Sigmoid colon (tissue), 7 donors: ENCODE results near the gene CEP170. TPM values are rescaled to one million over a fixed set of nuclear protein-coding genes. Genes with fewer than 3 reads are reported as not detected.
"Not testable (repeated sequence)": the region's sequence is repeated elsewhere in the genome, so short reads cannot be mapped to it uniquely, and the experiment has no call there.

Experiments used
- DNase-seq: peaks from one replicate; pipeline ENCODE4 v3.0.0-alpha.2; 2019
- H3K27ac ChIP-seq, 4 donors: fragments of 200-600 bp; sonication (generic); one replicate each; pipeline ENCODE4 v1.5.1; 2016 to 2019; ENCODE audit warnings: mild to moderate bottlenecking in 1 of 4
- H3K27me3 ChIP-seq, 3 donors: fragments of 200-600 bp; sonication (generic); one replicate each; pipeline ENCODE4 v1.5.1; 2019; ENCODE audit warnings: mild to moderate bottlenecking in 1 of 3
- H3K36me3 ChIP-seq, 4 donors: fragments of 200-600 bp; sonication (generic); one replicate each; pipeline ENCODE4 v1.5.1; 2016 to 2019
- H3K4me1 ChIP-seq, 4 donors: fragments of 200-600 bp; sonication (generic); one replicate each; pipeline ENCODE4 v1.5.1; 2017 to 2019
- H3K4me3 ChIP-seq, 4 donors: fragments of 200-600 bp; sonication (generic); one replicate each; pipeline ENCODE4 v1.5.1; 2017 to 2019; ENCODE audit warnings: mild to moderate bottlenecking in 2 of 4, moderate library complexity in 1 of 4
- H3K9me3 ChIP-seq, 4 donors: fragments of 200-600 bp in 3 of 4; sonication (generic) in 3 of 4; one replicate each; pipeline versions ENCODE4 v1.5.1 to v1.6.1; 2013 to 2019
- EP300 ChIP-seq, 4 donors: sonication (generic); formaldehyde crosslinking; IDR thresholded peaks; one replicate each; pipeline ENCODE4 v1.6.1; 2017; ENCODE audit warnings: antibody characterized with exemption in 4 of 4
- POLR2A ChIP-seq, 2 donors: fragments of 450-650 bp; IDR thresholded peaks; one replicate each; pipeline ENCODE4 v1.6.1; 2016; ENCODE audit warnings: antibody characterized with exemption in 2 of 2, mild to moderate bottlenecking in 2 of 2, moderate library complexity in 2 of 2
- POLR2AphosphoS5 ChIP-seq, 4 donors: sonication (generic); formaldehyde crosslinking; IDR thresholded peaks; one replicate each; pipeline ENCODE4 v1.6.1; 2017; ENCODE audit warnings: antibody characterized with exemption in 4 of 4
- WGBS, 2 donors: extraction: QIAGEN DNeasy Blood & Tissue Kit; methylation state at CpG; one replicate each; pipeline ENCODE4 v1.1.7; 2013; 5-methylcytosine and 5-hydroxymethylcytosine counted together
- intact Hi-C: fragments of 100-400 bp; cut with DNase I; formaldehyde crosslinking; loops from one replicate; pipeline ENCODE4 v1.15.1; 2023
- polyA plus RNA-seq, 3 donors: library from polyadenylated mRNA; stranded (reverse); fragments of 200-250 nt; gene quantifications; one replicate each; pipeline ENCODE4 v1.2.3, GENCODE V29; 2013
- total RNA-seq, 4 donors: library from RNA; depleted of rRNA; stranded (reverse); fragments of >200 nt; gene quantifications; one replicate each; pipeline ENCODE4 v1.1.0, GENCODE V29; 2016
- TF ChIP-seq, protein P1 (sequence below), 4 experiments: fragments of 450-650 bp in 3 of 4; fragments of 200-600 bp in 1 of 4; IDR thresholded peaks; one replicate each; pipeline ENCODE4 v1.5.1; 2016 to 2019; ENCODE audit warnings: antibody characterized with exemption in 4 of 4, mild to moderate bottlenecking in 3 of 4, moderate library complexity in 2 of 4
- donor health status: healthy with polysubstance abuse.
- donor health status: Bipolar disorder and iron deficiency.
- donor health status: healthy.

Gene CEP170
- total and polyA plus RNA-seq, 7 donors = 4.6 to 46.3 (median 27.6) TPM

DNA sequence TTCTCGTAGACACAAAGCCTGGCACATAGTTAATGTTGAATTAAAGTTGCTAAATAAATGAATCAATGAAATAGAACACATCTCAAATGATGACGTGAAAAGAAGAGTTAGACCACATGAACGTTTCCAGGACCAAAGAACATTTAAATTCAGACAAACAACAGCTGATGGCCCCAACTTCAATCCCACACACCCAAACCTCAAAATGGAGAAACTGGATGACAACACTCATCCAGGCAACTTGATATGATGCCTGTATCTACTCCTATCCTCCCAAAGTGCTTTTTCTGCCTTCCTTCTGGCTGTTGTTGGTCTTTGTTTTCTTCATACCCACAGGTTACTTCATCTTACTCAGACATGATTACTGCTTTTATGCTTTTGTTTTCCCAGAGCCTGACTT, 71.9 kb downstream of the CEP170 start:
- H3K36me3 ChIP-seq = peaks cover 0 to 12% (median 2%) of the 10 kb centered on the region in 4 donors
- H3K4me1 ChIP-seq, H3K27me3 ChIP-seq, H3K27ac ChIP-seq, H3K4me3 ChIP-seq, intact Hi-C loops, DNase-seq, H3K9me3 ChIP-seq: not testable (repeated sequence)
- 91 to 95% methylated on average over 3 of the region's 3 CpGs for WGBS, 2 donors

DNA sequence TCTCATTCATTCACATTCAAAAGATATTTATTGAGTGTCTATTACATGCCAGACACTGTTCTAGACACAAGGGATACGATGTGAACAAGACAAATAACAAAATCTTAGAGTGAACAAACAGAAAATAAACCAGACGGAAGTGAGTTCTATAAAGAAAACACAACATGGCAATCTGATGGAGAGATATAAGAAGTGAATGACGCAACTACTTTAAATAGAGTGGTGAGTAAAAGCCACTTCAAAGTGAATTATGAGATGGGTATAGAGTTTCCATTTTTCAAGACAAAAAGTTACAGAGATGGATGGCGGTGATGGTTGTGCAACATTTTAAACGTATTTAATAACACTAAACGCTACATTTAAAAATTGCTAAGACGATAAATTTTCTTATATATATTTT, 75.4 kb downstream of the CEP170 start:
- Histone ChIP-seq H3K36me3 (no peaks in the 10 kb centered on the region), H3K9me3 (no peaks in the 10 kb centered on the region), H3K4me3 (no peak overlapping the region), H3K27ac (no peak overlapping the region), H3K4me1 (peaks cover 0 to 12% (median 1%) of the 10 kb centered on the region in 4 donors), H3K27me3 (no peaks in the 10 kb centered on the region)
- TF ChIP-seq EP300 (IDR thresholded peaks at IDR 0.05) (no peak), POLR2A (IDR thresholded peaks at IDR 0.05) (no peak), POLR2AphosphoS5 (IDR thresholded peaks at IDR 0.05) (no peak)
- TF ChIP-seq, protein P1, sequence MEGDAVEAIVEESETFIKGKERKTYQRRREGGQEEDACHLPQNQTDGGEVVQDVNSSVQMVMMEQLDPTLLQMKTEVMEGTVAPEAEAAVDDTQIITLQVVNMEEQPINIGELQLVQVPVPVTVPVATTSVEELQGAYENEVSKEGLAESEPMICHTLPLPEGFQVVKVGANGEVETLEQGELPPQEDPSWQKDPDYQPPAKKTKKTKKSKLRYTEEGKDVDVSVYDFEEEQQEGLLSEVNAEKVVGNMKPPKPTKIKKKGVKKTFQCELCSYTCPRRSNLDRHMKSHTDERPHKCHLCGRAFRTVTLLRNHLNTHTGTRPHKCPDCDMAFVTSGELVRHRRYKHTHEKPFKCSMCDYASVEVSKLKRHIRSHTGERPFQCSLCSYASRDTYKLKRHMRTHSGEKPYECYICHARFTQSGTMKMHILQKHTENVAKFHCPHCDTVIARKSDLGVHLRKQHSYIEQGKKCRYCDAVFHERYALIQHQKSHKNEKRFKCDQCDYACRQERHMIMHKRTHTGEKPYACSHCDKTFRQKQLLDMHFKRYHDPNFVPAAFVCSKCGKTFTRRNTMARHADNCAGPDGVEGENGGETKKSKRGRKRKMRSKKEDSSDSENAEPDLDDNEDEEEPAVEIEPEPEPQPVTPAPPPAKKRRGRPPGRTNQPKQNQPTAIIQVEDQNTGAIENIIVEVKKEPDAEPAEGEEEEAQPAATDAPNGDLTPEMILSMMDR (IDR thresholded peaks at IDR 0.05) = no peak
- WGBS, 2 donors = 74 to 79% methylated on average over 7 of the region's 7 CpGs
- intact Hi-C loops = no loop called here
- no peak for DNase-seq

DNA sequence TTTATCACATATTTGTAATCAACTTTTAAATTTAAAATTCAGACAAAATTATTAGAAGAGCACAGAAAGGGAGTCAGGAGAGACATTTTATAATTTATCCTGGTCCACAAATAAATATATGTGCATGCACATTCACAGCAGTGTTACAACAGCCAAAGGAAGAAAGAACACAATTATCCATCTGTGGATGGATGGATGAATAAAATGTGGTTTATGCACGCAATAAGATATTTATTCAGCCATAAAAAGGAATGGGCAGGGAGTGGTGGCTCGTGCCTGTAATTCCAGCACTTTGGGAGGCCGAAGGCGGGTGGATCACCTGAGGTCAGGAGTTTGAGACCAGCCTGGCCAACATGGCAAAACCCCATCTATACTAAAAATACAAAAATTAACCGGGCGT, 77.3 kb downstream of the CEP170 start:
- 82 to 89% methylated on average over 6 of the region's 6 CpGs for WGBS, 2 donors

DNA sequence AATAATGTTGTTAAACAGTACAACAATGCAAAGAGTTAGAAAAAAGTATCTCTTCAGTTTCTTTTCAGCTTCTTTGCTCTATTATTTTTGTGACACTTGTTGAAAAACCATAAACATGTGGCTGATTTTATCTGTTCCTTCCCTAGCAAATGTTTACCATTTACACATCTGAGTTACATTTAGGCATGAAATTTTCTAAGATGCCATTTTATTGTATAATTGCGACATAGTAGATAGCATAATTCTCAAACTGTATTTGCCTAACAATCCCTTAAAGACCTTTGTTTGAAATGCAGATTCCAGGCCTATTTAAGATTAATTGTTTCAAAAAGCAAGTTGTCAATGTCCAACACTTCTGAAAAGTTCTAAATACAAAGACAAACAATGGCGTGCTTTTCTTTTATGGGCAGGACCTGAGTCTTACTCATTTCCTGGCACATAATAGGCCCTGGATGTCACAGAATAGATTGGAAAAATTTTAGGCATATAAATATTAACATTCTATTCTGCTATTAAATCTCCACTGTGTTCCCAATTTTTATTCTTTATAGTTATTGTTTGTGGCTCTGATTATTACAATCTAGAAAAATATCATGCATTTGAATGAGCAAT, 81.2 kb downstream of the CEP170 start:
- WGBS, 2 donors = 77 to 83% methylated on average over 2 of the region's 2 CpGs

More for the DNA sequence above, 77.3 kb downstream of the CEP170 start:
- H3K27ac ChIP-seq, DNase-seq, H3K9me3 ChIP-seq, H3K36me3 ChIP-seq, intact Hi-C loops, H3K4me3 ChIP-seq, H3K27me3 ChIP-seq: not testable (repeated sequence)
- peaks cover 0 to 12% (median 1%) of the 10 kb centered on the region in 4 donors for H3K4me1 ChIP-seq

DNA sequence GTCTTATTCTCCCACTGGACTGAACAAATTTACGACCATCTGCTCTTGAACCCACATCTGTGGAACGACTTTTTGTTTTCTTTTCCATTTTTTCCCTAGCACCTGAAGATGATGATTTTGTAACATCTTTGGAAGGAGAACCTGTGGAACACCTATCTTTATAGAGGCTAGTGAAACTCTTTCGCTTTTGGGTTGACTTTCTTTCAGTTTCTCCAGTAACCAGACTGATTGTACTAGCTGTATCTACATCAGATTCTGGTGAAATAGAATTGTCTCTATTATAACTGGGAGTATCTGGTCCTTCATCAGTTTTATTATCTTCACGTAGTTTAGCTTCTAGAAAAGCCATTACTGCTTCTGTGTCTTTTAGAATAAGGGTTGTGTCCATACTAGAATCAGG, 90.2 kb downstream of the CEP170 start:
- intact Hi-C loops, H3K36me3 ChIP-seq, H3K9me3 ChIP-seq, H3K4me1 ChIP-seq, H3K4me3 ChIP-seq, H3K27me3 ChIP-seq, DNase-seq, H3K27ac ChIP-seq: not testable (repeated sequence)
- WGBS, 2 donors = 81 to 92% methylated on average over 3 of the region's 4 CpGs

More for the DNA sequence above, 81.2 kb downstream of the CEP170 start:
- H3K4me1 ChIP-seq = peaks cover 0 to 12% (median 1%) of the 10 kb centered on the region in 4 donors
- H3K4me3 ChIP-seq, H3K36me3 ChIP-seq, H3K27ac ChIP-seq, H3K27me3 ChIP-seq, DNase-seq, intact Hi-C loops, H3K9me3 ChIP-seq: not testable (repeated sequence)

DNA sequence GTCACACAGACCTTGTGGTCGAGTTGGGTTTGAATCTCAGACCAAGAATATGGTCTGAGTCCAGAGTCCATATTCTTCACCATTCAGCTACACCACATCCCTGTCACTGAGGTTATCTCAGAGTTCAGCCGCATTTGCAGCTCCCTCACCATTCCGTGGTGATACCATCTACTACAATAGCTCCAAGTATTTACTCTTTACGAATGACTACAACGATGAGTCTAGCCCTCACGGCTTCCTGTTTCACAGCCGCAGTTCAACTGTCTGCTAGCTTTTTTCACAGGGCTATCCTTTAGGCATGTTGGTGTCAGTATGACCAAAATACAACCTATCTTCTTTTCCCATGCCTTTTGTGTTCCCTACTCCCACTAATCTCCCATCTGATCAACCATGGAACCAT, 104.2 kb downstream of the CEP170 start:
- H3K4me3 ChIP-seq, H3K4me1 ChIP-seq, intact Hi-C loops, H3K36me3 ChIP-seq, DNase-seq, H3K27ac ChIP-seq, H3K9me3 ChIP-seq, H3K27me3 ChIP-seq: not testable (repeated sequence)
- WGBS, 2 donors = 88 to 93% methylated on average over 7 of the region's 7 CpGs

DNA sequence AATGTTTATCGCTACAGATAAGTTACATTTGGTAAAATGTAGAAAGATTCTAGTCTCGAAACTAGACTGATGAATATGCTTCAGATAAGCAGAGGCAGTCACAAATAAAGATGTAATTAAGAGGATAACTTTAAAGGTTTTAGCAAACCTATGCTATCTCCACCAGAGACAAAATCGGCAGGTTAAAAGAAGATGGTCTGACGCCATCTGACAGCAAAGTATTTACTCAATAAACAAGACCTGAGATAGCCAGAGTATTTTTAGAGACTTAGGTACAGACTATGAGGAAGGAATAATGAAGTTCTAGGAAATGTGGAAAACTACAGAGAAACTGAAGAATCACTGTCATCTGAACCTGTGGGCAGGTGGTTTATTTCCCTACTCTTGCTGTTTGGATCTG, 106.0 kb downstream of the CEP170 start:
- WGBS, 2 donors = 84 to 91% methylated on average over 4 of the region's 4 CpGs
- DNase-seq, intact Hi-C loops, H3K27ac ChIP-seq, H3K27me3 ChIP-seq, H3K4me3 ChIP-seq, H3K9me3 ChIP-seq, H3K36me3 ChIP-seq, H3K4me1 ChIP-seq: not testable (repeated sequence)

DNA sequence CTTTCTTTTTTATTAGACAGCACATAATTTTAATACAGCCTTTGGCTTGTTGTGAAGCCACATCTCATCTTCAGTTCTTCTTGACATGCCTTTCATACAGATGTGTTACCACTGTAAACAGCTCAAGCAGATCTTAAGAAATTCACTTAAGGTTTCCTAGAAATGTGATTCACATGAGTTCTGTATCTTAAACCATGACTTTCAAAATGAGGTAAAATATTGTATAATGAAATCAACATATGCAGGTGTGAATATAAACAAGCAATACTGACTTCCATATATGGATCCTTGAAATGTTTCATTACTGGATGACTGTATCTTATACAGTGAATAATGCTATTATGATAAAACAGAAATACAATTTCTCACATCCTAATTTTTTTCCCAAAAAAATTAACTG, 107.7 kb downstream of the CEP170 start:
- H3K27ac ChIP-seq, DNase-seq, intact Hi-C loops: not testable (repeated sequence)

DNA sequence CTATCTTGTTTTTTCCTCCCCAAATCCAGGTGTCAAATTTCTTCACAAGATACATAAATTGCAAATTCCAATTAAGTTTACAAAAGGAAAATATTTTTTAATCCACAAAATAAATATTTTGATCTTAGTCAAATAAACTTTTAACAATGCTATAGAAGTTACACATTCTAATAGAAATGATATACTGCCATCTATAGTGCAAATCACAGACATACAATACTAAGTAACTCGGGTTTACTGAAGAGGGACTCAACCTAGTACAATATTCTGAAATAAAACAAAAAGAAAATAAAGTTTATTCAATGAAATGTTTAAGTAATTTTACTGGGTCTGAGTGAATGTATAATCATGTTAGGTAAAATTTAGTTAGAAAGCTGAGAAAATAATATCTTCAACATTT, 114.6 kb downstream of the CEP170 start:
- intact Hi-C loops, H3K4me1 ChIP-seq, H3K9me3 ChIP-seq, H3K27me3 ChIP-seq, DNase-seq, H3K27ac ChIP-seq, H3K4me3 ChIP-seq: not testable (repeated sequence)
- H3K36me3 ChIP-seq = peaks cover 0 to 27% (median 0%) of the 10 kb centered on the region in 4 donors
- 63 to 79% methylated on average over 1 of the region's 1 CpG for WGBS, 2 donors

More for the DNA sequence above, 107.7 kb downstream of the CEP170 start:
- H3K4me1 ChIP-seq, H3K27me3 ChIP-seq, H3K36me3 ChIP-seq, H3K9me3 ChIP-seq, H3K4me3 ChIP-seq: not testable (repeated sequence)

DNA sequence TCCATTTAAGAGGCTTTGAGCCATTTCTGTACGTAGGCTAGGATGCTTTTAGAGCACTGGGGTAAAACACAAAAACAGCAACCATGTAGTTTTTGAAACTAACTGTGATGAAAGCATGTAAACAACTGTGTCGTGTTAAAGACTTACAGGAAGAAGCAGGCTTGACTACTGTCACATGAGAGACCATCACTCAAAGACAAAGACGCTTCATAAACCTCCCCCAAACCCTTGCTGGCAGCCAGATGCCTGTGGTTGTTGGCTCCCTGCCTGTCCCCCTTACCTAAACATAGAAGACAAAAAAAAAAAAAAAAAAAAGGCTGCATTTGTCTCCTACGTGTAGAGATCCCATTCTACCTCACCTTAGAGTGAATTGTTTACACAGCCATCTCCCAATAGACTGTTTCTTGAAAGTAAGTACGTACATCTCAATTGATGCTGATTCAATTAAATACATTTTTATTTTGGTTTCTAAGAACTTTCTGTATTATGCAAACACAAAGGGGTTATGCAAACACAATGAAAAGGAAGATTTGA, 132.1 kb downstream of the CEP170 start:
- H3K36me3 ChIP-seq, intact Hi-C loops, H3K4me3 ChIP-seq, H3K27ac ChIP-seq, H3K27me3 ChIP-seq, DNase-seq, H3K9me3 ChIP-seq, H3K4me1 ChIP-seq: not testable (repeated sequence)
- 58 to 83% methylated on average over 5 of the region's 5 CpGs for WGBS, 2 donors

DNA sequence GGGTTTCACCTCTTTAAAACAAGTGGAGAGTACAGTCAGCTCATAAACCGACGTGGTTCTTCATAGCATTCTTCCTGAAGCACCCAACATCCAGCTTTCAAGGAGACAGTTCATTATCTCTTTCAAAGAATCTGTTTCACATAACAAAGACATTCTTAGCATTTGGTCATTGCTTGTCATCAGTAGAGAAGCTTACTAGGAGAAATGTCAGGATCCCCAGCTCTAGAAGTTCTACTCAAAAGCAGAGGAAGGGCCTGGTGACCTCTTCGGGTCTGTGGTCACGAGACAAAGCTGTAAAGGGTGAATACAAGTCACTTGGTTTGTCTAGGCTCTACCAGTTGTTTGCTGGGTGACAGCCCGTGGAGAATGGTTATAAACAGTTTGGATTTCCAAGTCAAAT, 133.1 kb downstream of the CEP170 start:
- intact Hi-C loops, H3K4me3 ChIP-seq, H3K36me3 ChIP-seq, H3K9me3 ChIP-seq, H3K27me3 ChIP-seq, DNase-seq, H3K4me1 ChIP-seq, H3K27ac ChIP-seq: not testable (repeated sequence)
- WGBS, 2 donors = 75 to 76% methylated on average over 3 of the region's 5 CpGs
